BLaER1 (cell line): Measurements from ENCODE around the gene ANKRD39.

Experiments
- H3K27ac ChIP-seq: shearing (Covaris generic); formaldehyde crosslinking; 2 replicates; pipeline ENCODE4 v1.8.1; 2022
- H3K27me3 ChIP-seq: shearing (Covaris generic); formaldehyde crosslinking; 2 replicates; pipeline ENCODE4 v1.8.1; 2022
- H3K36me3 ChIP-seq: shearing (Covaris generic); formaldehyde crosslinking; 2 replicates; pipeline ENCODE4 v1.8.1; 2022
- H3K4me1 ChIP-seq: shearing (Covaris generic); formaldehyde crosslinking; 2 replicates; pipeline ENCODE4 v1.8.1; 2022
- H3K4me2 ChIP-seq: shearing (Covaris generic); formaldehyde crosslinking; 2 replicates; pipeline ENCODE4 v1.8.1; 2022
- H3K4me3 ChIP-seq: shearing (Covaris generic); formaldehyde crosslinking; 2 replicates; pipeline ENCODE4 v1.8.1; 2022
- H3K9ac ChIP-seq: shearing (Covaris generic); formaldehyde crosslinking; 2 replicates; pipeline ENCODE4 v1.8.1; 2022
- H3K9me3 ChIP-seq: shearing (Covaris generic); formaldehyde crosslinking; 2 replicates; pipeline ENCODE4 v1.8.1; 2022
- H4K20me1 ChIP-seq: shearing (Covaris generic); formaldehyde crosslinking; 2 replicates; pipeline ENCODE4 v1.8.1; 2022
- Cebpa-rat ChIP-seq: shearing (Covaris generic); IDR thresholded peaks from 2 replicates; pipeline ENCODE4 v1.8.1; 2022

The ANKRD39 gene

GRCh38 chr2:96880891-96881273 lies 23.1 kb upstream of the ANKRD39 start:
- no peak for TF ChIP-seq Cebpa-rat
- H3K4me2 ChIP-seq, result peak overlapping the region; percentile 92
- H3K4me3 ChIP-seq, result no peak overlapping the region
- no peaks in the 10 kb centered on the region for H4K20me1 ChIP-seq
- no peaks in the 10 kb centered on the region for H3K36me3 ChIP-seq
- peaks cover 86% of the 10 kb centered on the region for H3K4me1 ChIP-seq
- peak overlapping the region; percentile 73; the same call in 1 of the 2 replicates for H3K9ac ChIP-seq
- H3K27me3 ChIP-seq, result no peaks in the 10 kb centered on the region
- peak overlapping the region; percentile 74 for H3K27ac ChIP-seq
- H3K9me3 ChIP-seq, result no peaks in the 10 kb centered on the region

DNA sequence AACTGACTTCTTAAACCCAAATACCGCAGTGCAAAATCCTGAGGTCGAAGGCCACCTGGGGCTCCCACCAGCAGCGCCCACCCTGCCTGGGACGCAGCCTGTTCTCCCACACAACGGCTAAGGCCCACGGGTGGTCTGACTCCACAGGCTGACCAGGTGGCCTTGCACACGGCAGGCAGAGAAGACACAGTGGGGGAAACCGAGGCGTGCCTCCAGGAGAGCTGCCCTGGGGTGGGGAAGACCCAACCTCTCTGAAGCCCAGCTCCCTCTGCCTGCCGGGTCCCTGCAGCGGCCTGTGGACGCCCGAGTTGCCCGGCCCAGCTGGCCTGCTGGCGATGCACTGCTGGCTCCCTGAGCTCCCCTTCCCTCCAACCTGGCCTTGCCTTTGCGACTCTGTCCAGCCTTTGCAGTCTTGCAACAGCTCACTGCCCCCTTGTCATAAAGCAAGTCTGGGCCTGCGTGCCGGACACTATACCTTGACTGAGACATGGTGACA lies 21.8 kb upstream of the ANKRD39 start:
- Histone ChIP-seq H3K36me3 (no peaks in the 10 kb centered on the region), H3K9ac (no peak overlapping the region), H3K4me2 (peak overlapping the region; percentile 92), H3K4me3 (no peak overlapping the region), H3K9me3 (no peaks in the 10 kb centered on the region), H3K27me3 (no peaks in the 10 kb centered on the region), H3K4me1 (peaks cover 99% of the 10 kb centered on the region), H4K20me1 (no peaks in the 10 kb centered on the region), H3K27ac (0 out of 2 replicates have a peak overlapping the region, but pooled peaks have one; percentile 37)
- TF ChIP-seq Cebpa-rat, result no peak

DNA sequence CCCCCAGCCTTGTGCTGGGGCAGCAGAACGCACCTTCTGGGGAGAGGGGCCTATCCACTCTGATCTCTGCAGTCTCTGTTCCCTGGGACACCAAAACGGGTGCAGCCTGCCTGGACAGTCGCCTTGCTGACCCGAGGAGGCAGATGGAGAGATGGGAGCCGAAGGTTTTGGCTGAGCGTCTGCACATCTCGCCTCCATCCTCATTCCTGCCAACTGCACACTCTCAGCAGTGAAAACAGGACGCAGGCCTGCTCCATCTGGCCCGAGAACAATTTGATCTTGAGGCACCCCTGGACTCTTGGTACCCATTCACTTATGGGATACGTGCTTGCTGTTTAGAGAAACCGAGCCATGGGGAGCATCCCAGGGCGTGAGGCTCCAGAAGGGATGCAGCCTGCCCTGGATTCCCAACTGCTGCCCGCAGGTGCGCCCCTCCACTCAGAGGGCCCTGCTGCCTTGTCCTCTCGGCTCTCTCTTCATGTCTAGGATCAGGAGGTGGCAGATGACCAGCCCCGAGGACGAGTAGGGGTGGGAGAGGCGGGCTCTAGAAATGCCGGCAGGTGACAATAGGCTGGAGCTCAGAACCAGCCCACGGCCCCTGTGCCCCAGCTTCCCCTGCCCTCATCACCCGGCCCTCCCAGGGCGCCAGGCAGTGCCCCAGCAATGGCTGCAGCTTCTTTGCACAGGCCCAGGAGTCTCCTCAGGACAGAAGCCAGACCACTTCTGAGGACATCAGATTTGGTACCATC lies 21.2 kb upstream of the ANKRD39 start:
- peak overlapping the region; percentile 92 for H3K4me2 ChIP-seq
- H3K9me3 ChIP-seq, result no peaks in the 10 kb centered on the region
- TF ChIP-seq Cebpa-rat, result no peak
- H3K27me3 ChIP-seq, result no peaks in the 10 kb centered on the region
- H3K4me3 ChIP-seq, result no peak overlapping the region
- H3K36me3 ChIP-seq, result no peaks in the 10 kb centered on the region
- H3K9ac ChIP-seq, result peak overlapping the region; percentile 64
- peaks cover 99% of the 10 kb centered on the region for H3K4me1 ChIP-seq
- H4K20me1 ChIP-seq, result no peaks in the 10 kb centered on the region
- H3K27ac ChIP-seq, result peak overlapping the region; percentile 75

- H3K27me3 ChIP-seq, result no peaks in the 10 kb centered on the region
- peak overlapping the region; percentile 64 for H3K9ac ChIP-seq
- no peak for TF ChIP-seq Cebpa-rat
- peak overlapping the region; percentile 75 for H3K27ac ChIP-seq
- no peaks in the 10 kb centered on the region for H3K9me3 ChIP-seq
- H3K4me3 ChIP-seq, result peak overlapping the region; percentile 39; the same call in 1 of the 2 replicates
- H4K20me1 ChIP-seq, result no peaks in the 10 kb centered on the region
- H3K4me2 ChIP-seq, result peak overlapping the region; percentile 92
- H3K36me3 ChIP-seq, result no peaks in the 10 kb centered on the region
- peaks cover 100% of the 10 kb centered on the region for H3K4me1 ChIP-seq
Measured at GRCh38 chr2:96878171-96878570, 20.4 kb upstream of the ANKRD39 start.

- Histone ChIP-seq H3K9me3 (no peaks in the 10 kb centered on the region), H3K4me1 (peaks cover 97% of the 10 kb centered on the region), H3K27ac (peak overlapping the region; percentile 75), H3K9ac (peak overlapping the region; percentile 64), H3K4me3 (peak overlapping the region; percentile 39; the same call in 1 of the 2 replicates), H3K36me3 (no peaks in the 10 kb centered on the region), H4K20me1 (no peaks in the 10 kb centered on the region), H3K27me3 (no peaks in the 10 kb centered on the region), H3K4me2 (peak overlapping the region; percentile 92)
- TF ChIP-seq Cebpa-rat, result no peak
Measured at GRCh38 chr2:96877631-96878092, 19.8 kb upstream of the ANKRD39 start.

DNA sequence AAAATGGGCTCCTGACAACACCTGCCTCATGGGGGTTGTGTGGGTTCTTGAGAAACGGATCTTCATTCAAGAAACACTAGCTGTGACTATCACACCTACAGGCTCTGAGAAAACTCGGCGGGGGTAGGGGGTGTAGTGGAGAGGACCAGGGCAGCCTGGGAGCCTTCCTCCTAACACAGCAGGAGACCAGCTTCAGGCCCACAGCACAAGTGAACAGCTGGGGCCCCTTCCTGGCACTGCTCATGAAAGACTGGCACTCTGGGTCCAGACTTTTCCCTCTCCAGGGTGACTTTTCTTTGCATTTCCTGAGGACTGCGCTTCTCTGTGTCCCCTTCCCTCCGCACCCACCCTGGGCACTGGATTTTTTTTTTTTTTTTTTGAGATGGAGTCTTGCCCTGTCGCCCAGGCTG lies 19.2 kb upstream of the ANKRD39 start:
- peak overlapping the region; percentile 75 for H3K27ac ChIP-seq
- peaks cover 90% of the 10 kb centered on the region for H3K4me1 ChIP-seq
- peak overlapping the region; percentile 64 for H3K9ac ChIP-seq
- H3K4me3 ChIP-seq, result no peak overlapping the region
- no peaks in the 10 kb centered on the region for H3K36me3 ChIP-seq
- H4K20me1 ChIP-seq, result no peaks in the 10 kb centered on the region
- no peaks in the 10 kb centered on the region for H3K27me3 ChIP-seq
- no peak for TF ChIP-seq Cebpa-rat
- no peaks in the 10 kb centered on the region for H3K9me3 ChIP-seq
- H3K4me2 ChIP-seq, result peak overlapping the region; percentile 92

- H3K9ac ChIP-seq, result peak overlapping the region; percentile 64
- H3K27ac ChIP-seq, result peak overlapping the region; percentile 75
Measured at GRCh38 chr2:96876269-96877041, 18.6 kb upstream of the ANKRD39 start.

GRCh38 chr2:96875498-96876268 lies 17.9 kb upstream of the ANKRD39 start:
- no peaks in the 10 kb centered on the region for H3K27me3 ChIP-seq
- no peaks in the 10 kb centered on the region for H3K36me3 ChIP-seq
- peak overlapping the region; percentile 75 for H3K27ac ChIP-seq
- H3K4me2 ChIP-seq, result peak overlapping the region; percentile 92
- H4K20me1 ChIP-seq, result no peaks in the 10 kb centered on the region
- H3K4me1 ChIP-seq, result peaks cover 83% of the 10 kb centered on the region
- peak overlapping the region; percentile 0; the same call in 1 of the 2 replicates for H3K4me3 ChIP-seq
- H3K9me3 ChIP-seq, result no peaks in the 10 kb centered on the region
- no peak for TF ChIP-seq Cebpa-rat
- H3K9ac ChIP-seq, result peak overlapping the region; percentile 64

More at GRCh38 chr2:96876269-96877041, 18.6 kb upstream of the ANKRD39 start:
- H3K4me3 ChIP-seq, result no peak overlapping the region; the same call in 1 of the 2 replicates
- no peaks in the 10 kb centered on the region for H3K27me3 ChIP-seq
- H3K4me2 ChIP-seq, result peak overlapping the region; percentile 92
- H3K9me3 ChIP-seq, result no peaks in the 10 kb centered on the region
- H3K4me1 ChIP-seq, result peaks cover 85% of the 10 kb centered on the region
- no peaks in the 10 kb centered on the region for H4K20me1 ChIP-seq
- no peaks in the 10 kb centered on the region for H3K36me3 ChIP-seq
- TF ChIP-seq Cebpa-rat, result no peak

DNA sequence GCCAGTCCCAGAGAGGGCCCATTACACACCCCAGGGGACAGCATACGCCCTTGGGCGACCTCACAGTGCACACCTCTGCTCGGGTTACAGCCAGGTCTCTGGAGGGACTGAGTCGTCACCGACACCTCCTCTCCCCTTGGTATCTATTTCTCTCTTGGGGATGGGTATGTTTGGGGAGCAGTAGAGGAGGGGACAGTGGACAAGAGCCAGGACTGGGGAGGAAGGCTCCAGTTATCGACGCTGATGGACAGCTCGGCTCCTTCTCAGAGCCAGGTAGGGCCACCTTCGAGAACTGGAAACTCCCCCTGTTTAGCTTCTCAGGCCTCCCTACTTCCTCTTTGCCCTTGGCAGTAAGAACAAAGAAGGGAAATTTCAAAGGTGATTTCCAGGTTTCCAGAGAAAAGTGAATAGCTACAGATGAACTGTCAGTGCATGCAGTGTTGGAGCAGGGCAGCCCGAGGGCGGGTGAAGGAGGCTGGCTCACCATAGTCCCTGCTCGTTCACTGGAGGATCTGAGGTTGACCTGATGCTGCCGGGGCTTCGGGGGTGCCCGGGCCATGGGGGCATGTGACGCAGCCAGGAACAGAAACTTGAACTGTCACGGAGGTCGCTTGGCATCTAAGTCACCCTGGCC lies 16.5 kb upstream of the ANKRD39 start:
- TF ChIP-seq Cebpa-rat, result no peak
- Histone ChIP-seq H3K4me1 (peaks cover 74% of the 10 kb centered on the region), H3K27me3 (no peaks in the 10 kb centered on the region), H3K9me3 (no peaks in the 10 kb centered on the region), H3K27ac (0 out of 2 replicates have a peak overlapping the region, but pooled peaks have one; percentile 75), H3K4me2 (peak overlapping the region; percentile 92), H3K4me3 (no peak overlapping the region), H4K20me1 (no peaks in the 10 kb centered on the region), H3K36me3 (no peaks in the 10 kb centered on the region), H3K9ac (peak overlapping the region; percentile 64; the same call in 1 of the 2 replicates)
